ENCODE results near the gene DCAF5.

- TF ChIP-seq CTCF (IDR thresholded peaks at IDR 0.05) (no peak), EP300 (IDR thresholded peaks at IDR 0.05) (no peak), POLR2A (IDR thresholded peaks at IDR 0.05) (no peak)
These were observed 37.3 kb downstream of the DCAF5 start for GRCh38 chr14:69115407-69116185.

Measured in tibial nerve (tissue), 4 donors.